Astrocyte of the spinal cord (primary cell): ENCODE data around the gene LRRC3C.

Experiments
- DNase-seq: peaks from one replicate; pipeline ENCODE4 v3.0.0; 2011; ENCODE audit warnings: low read depth, low spot score
- H3K4me3 ChIP-seq: 2 replicates; pipeline ENCODE4 v1.5.1; 2011; ENCODE audit warnings: low read depth, mild to moderate bottlenecking, low read length, moderate library complexity
- CTCF ChIP-seq: IDR thresholded peaks from 2 replicates; pipeline ENCODE4 v1.5.1; 2012; ENCODE audit warnings: low read depth, mild to moderate bottlenecking, low read length, inconsistent platforms
- in situ Hi-C: cut with HindIII; loops from 2 replicates; pipeline ENCODE4 v1.10.0; 2017; ENCODE audit warnings: low sequenced_read_pairs

Gene LRRC3C

GRCh38 chr17:39919087-39919683 is 8.3 kb upstream of the LRRC3C start:
- TF ChIP-seq CTCF, result no peak
- no peak for DNase-seq
- no peak overlapping the region for H3K4me3 ChIP-seq
- in situ Hi-C loops, result no loop called here

- no peak for TF ChIP-seq CTCF
- DNase-seq, result no peak
- in situ Hi-C loops, result no loop called here
- H3K4me3 ChIP-seq, result no peak overlapping the region
Measured at GRCh38 chr17:39920218-39921210, 7.0 kb upstream of the LRRC3C start.

GRCh38 chr17:39921323-39921722 is 6.2 kb upstream of the LRRC3C start:
- in situ Hi-C loops, result no loop called here
- no peak overlapping the region for H3K4me3 ChIP-seq
- no peak for DNase-seq
- no peak for TF ChIP-seq CTCF

GRCh38 chr17:39922006-39922405 is 5.5 kb upstream of the LRRC3C start:
- no peak for DNase-seq
- in situ Hi-C loops, result no loop called here
- no peak for TF ChIP-seq CTCF
- H3K4me3 ChIP-seq, result no peak overlapping the region

GRCh38 chr17:39923230-39923629 is 4.3 kb upstream of the LRRC3C start:
- in situ Hi-C loops, result no loop called here
- no peak overlapping the region for H3K4me3 ChIP-seq
- no peak for DNase-seq
- no peak for TF ChIP-seq CTCF

- no peak overlapping the region for H3K4me3 ChIP-seq
- in situ Hi-C loops, result no loop called here
- DNase-seq, result peak; percentile 17
- TF ChIP-seq CTCF, result peak; percentile 36
Measured at GRCh38 chr17:39923836-39924690, 3.5 kb upstream of the LRRC3C start.
